HG03108 (cell line): ENCODE results near the gene IL1B.
A peak's percentile ranks its signal among the peaks of the same experiment; 100 is the strongest.

Experiments used
- ATAC-seq: cut with Tn5 transposase; IDR thresholded peaks from one replicate; pipeline ENCODE4 v1.9.1; 2021; ENCODE audit warnings: moderate library complexity; ENCODE audit not compliant: unreplicated experiment

IL1B gene

GRCh38 chr2:112836695-112837117 lies at the start of gene IL1B:
Gene IL1B (minus strand): TSS chr2:112836779. CDS start chr2:112836229, 550 bp downstream.
- ATAC-seq = no peak

GRCh38 chr2:112886291-112886690 lies 49.7 kb upstream of the IL1B start:
- ATAC-seq = no peak

GRCh38 chr2:112885506-112885902 lies 48.9 kb upstream of the IL1B start:
- no peak for ATAC-seq

- peak; percentile 34 for ATAC-seq
These were observed 48.4 kb upstream of the IL1B start for GRCh38 chr2:112884869-112885505.

- ATAC-seq = no peak
These were observed 47.1 kb upstream of the IL1B start for GRCh38 chr2:112883669-112884068.

GRCh38 chr2:112881217-112881985 lies 44.8 kb upstream of the IL1B start:
- ATAC-seq = peak; percentile 73

- ATAC-seq = no peak
These were observed 44.1 kb upstream of the IL1B start for GRCh38 chr2:112880696-112881095.

GRCh38 chr2:112880091-112880531 lies 43.5 kb upstream of the IL1B start:
- peak; percentile 32 for ATAC-seq

GRCh38 chr2:112879491-112880041 lies 43.0 kb upstream of the IL1B start:
- ATAC-seq = no peak

- no peak for ATAC-seq
These were observed 40.8 kb upstream of the IL1B start for GRCh38 chr2:112877423-112877822.

GRCh38 chr2:112876971-112877361 lies 40.4 kb upstream of the IL1B start:
- ATAC-seq = no peak

- no peak for ATAC-seq
These were observed 39.8 kb upstream of the IL1B start for GRCh38 chr2:112876257-112876970.

- no peak for ATAC-seq
These were observed 34.6 kb upstream of the IL1B start for GRCh38 chr2:112870841-112871835.

GRCh38 chr2:112869258-112869842 lies 32.8 kb upstream of the IL1B start:
- no peak for ATAC-seq

- no peak for ATAC-seq
These were observed 31.4 kb upstream of the IL1B start for GRCh38 chr2:112867701-112868631.

- ATAC-seq = no peak
These were observed 29.7 kb upstream of the IL1B start for GRCh38 chr2:112866128-112866835.

- ATAC-seq = no peak
These were observed 27.5 kb upstream of the IL1B start for GRCh38 chr2:112864072-112864471.
